Measurements from ENCODE around the gene PEX26. TPM values are rescaled to one million over a fixed set of nuclear protein-coding genes. Genes with fewer than 3 reads are reported as not detected.

PEX26 gene
- total and polyA plus RNA-seq, 2 donors (not counting 1 experiment from before 2014, with no cell fraction given) = 13.2 to 14.5 TPM

GRCh38 chr22:18095101-18095805 is 17.5 kb downstream of the PEX26 start:
- H3K4me1 ChIP-seq (ENCODE audit: control insufficient read depth, extremely low read depth, insufficient read depth, low read length) = no peaks in the 10 kb centered on the region
- no peak overlapping the region for H3K27ac ChIP-seq (ENCODE audit: insufficient read depth, low read length)
- no peak overlapping the region for H3K4me3 ChIP-seq (replicated peaks in 1 of 4; ENCODE audit: control extremely low read depth in 1 of 4, insufficient read depth in 1 of 4, low read depth in 3 of 4, low read length in 4 of 4)
- peak in 1 of 2 donors; percentile 40 for DNase-seq (ENCODE audit: low read depth in 2 of 2)
- no peak overlapping the region for H3K9ac ChIP-seq (ENCODE audit: insufficient read depth, low read length)
- H3K9me3 ChIP-seq (ENCODE audit: control insufficient read depth, insufficient read depth, low read depth, low read length) = no peaks in the 10 kb centered on the region
- H3K36me3 ChIP-seq (ENCODE audit: control insufficient read depth, insufficient read depth, low read length) = peaks cover 1% of the 10 kb centered on the region
- no peak overlapping the region for H2AFZ ChIP-seq (ENCODE audit: low read length)
- H3K79me2 ChIP-seq (ENCODE audit: control insufficient read depth, insufficient read depth, low read length) = no peaks in the 10 kb centered on the region
- H4K20me1 ChIP-seq (ENCODE audit: control insufficient read depth, extremely low read depth, insufficient read depth, low read length) = no peaks in the 10 kb centered on the region
- no peaks in the 10 kb centered on the region for H3K27me3 ChIP-seq (ENCODE audit: control insufficient read depth, insufficient read depth, low read length)
- TF ChIP-seq, protein P1, sequence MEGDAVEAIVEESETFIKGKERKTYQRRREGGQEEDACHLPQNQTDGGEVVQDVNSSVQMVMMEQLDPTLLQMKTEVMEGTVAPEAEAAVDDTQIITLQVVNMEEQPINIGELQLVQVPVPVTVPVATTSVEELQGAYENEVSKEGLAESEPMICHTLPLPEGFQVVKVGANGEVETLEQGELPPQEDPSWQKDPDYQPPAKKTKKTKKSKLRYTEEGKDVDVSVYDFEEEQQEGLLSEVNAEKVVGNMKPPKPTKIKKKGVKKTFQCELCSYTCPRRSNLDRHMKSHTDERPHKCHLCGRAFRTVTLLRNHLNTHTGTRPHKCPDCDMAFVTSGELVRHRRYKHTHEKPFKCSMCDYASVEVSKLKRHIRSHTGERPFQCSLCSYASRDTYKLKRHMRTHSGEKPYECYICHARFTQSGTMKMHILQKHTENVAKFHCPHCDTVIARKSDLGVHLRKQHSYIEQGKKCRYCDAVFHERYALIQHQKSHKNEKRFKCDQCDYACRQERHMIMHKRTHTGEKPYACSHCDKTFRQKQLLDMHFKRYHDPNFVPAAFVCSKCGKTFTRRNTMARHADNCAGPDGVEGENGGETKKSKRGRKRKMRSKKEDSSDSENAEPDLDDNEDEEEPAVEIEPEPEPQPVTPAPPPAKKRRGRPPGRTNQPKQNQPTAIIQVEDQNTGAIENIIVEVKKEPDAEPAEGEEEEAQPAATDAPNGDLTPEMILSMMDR (conservative IDR thresholded peaks at IDR 0.05 in 1 of 2, IDR thresholded peaks at IDR 0.05 in 1 of 2; ENCODE audit: low read depth in 1 of 2, low read length in 2 of 2) = no peak
- no peak for TF ChIP-seq EZH2 (IDR thresholded peaks at IDR 0.05; ENCODE audit: low read length, missing control alignments)
- no peak overlapping the region for H3K4me2 ChIP-seq (ENCODE audit: extremely low read depth, insufficient read depth, low read length)

DNA sequence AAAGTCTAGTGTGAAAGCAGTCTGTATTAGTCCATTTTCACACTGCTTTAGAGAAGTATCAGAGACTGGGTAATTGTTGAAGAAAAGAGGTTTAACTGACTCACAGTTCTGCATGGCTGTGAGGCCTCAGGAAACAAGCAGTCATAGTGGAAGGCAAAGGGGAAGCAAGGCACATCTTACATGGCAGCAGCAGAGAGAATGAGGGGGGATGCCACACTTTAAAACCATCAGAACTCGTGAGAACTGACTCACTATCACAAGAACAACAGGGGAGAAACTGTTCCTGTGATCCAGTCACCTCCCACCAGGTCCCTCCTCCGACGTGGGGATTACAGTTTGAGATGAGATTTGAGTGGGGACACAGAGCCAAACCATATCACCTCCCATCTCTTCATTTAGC is 19.0 kb downstream of the PEX26 start:
- Histone ChIP-seq H2AFZ (ENCODE audit: low read length) (no peak overlapping the region), H3K4me2 (ENCODE audit: extremely low read depth, insufficient read depth, low read length) (no peak overlapping the region), H3K9me3 (ENCODE audit: control insufficient read depth, insufficient read depth, low read depth, low read length) (no peaks in the 10 kb centered on the region), H3K9ac (ENCODE audit: insufficient read depth, low read length) (no peak overlapping the region), H3K79me2 (ENCODE audit: control insufficient read depth, insufficient read depth, low read length) (no peaks in the 10 kb centered on the region), H3K4me1 (ENCODE audit: control insufficient read depth, extremely low read depth, insufficient read depth, low read length) (no peaks in the 10 kb centered on the region), H3K27me3 (ENCODE audit: control insufficient read depth, insufficient read depth, low read length) (no peaks in the 10 kb centered on the region), H3K36me3 (ENCODE audit: control insufficient read depth, insufficient read depth, low read length) (no peaks in the 10 kb centered on the region), H3K4me3 (replicated peaks in 1 of 4; ENCODE audit: control extremely low read depth in 1 of 4, insufficient read depth in 1 of 4, low read depth in 3 of 4, low read length in 4 of 4) (no peak overlapping the region), H4K20me1 (ENCODE audit: control insufficient read depth, extremely low read depth, insufficient read depth, low read length) (no peaks in the 10 kb centered on the region), H3K27ac (ENCODE audit: insufficient read depth, low read length) (no peak overlapping the region)
- no peak for TF ChIP-seq EZH2 (IDR thresholded peaks at IDR 0.05; ENCODE audit: low read length, missing control alignments)
- TF ChIP-seq, protein P1 (conservative IDR thresholded peaks at IDR 0.05 in 1 of 2, IDR thresholded peaks at IDR 0.05 in 1 of 2; ENCODE audit: low read depth in 1 of 2, low read length in 2 of 2) = no peak
- no peak for DNase-seq (ENCODE audit: low read depth in 2 of 2)

- H3K27me3 ChIP-seq (ENCODE audit: control insufficient read depth, insufficient read depth, low read length) = no peaks in the 10 kb centered on the region
- H3K4me3 ChIP-seq (replicated peaks in 1 of 4; ENCODE audit: control extremely low read depth in 1 of 4, insufficient read depth in 1 of 4, low read depth in 3 of 4, low read length in 4 of 4) = no peak overlapping the region
- H3K9me3 ChIP-seq (ENCODE audit: control insufficient read depth, insufficient read depth, low read depth, low read length) = no peaks in the 10 kb centered on the region
- H3K4me2 ChIP-seq (ENCODE audit: extremely low read depth, insufficient read depth, low read length) = no peak overlapping the region
- no peak overlapping the region for H2AFZ ChIP-seq (ENCODE audit: low read length)
- H3K9ac ChIP-seq (ENCODE audit: insufficient read depth, low read length) = no peak overlapping the region
- no peaks in the 10 kb centered on the region for H3K4me1 ChIP-seq (ENCODE audit: control insufficient read depth, extremely low read depth, insufficient read depth, low read length)
- no peaks in the 10 kb centered on the region for H3K79me2 ChIP-seq (ENCODE audit: control insufficient read depth, insufficient read depth, low read length)
- no peak overlapping the region for H3K27ac ChIP-seq (ENCODE audit: insufficient read depth, low read length)
- TF ChIP-seq, protein P1 (conservative IDR thresholded peaks at IDR 0.05 in 1 of 2, IDR thresholded peaks at IDR 0.05 in 1 of 2; ENCODE audit: low read depth in 1 of 2, low read length in 2 of 2) = no peak
- TF ChIP-seq EZH2 (IDR thresholded peaks at IDR 0.05; ENCODE audit: low read length, missing control alignments) = no peak
- no peaks in the 10 kb centered on the region for H3K36me3 ChIP-seq (ENCODE audit: control insufficient read depth, insufficient read depth, low read length)
- no peak for DNase-seq (ENCODE audit: low read depth in 2 of 2)
- H4K20me1 ChIP-seq (ENCODE audit: control insufficient read depth, extremely low read depth, insufficient read depth, low read length) = no peaks in the 10 kb centered on the region
These were observed 23.0 kb downstream of the PEX26 start for GRCh38 chr22:18100781-18101180.
